ENCODE measurements around the gene PERM1. TPM values are rescaled to one million over a fixed set of nuclear protein-coding genes. Genes with fewer than 3 reads are reported as not detected.

The PERM1 gene
- total and polyA plus RNA-seq, 4 donors = 0.42 to 1.5 (median 0.49) TPM

DNA sequence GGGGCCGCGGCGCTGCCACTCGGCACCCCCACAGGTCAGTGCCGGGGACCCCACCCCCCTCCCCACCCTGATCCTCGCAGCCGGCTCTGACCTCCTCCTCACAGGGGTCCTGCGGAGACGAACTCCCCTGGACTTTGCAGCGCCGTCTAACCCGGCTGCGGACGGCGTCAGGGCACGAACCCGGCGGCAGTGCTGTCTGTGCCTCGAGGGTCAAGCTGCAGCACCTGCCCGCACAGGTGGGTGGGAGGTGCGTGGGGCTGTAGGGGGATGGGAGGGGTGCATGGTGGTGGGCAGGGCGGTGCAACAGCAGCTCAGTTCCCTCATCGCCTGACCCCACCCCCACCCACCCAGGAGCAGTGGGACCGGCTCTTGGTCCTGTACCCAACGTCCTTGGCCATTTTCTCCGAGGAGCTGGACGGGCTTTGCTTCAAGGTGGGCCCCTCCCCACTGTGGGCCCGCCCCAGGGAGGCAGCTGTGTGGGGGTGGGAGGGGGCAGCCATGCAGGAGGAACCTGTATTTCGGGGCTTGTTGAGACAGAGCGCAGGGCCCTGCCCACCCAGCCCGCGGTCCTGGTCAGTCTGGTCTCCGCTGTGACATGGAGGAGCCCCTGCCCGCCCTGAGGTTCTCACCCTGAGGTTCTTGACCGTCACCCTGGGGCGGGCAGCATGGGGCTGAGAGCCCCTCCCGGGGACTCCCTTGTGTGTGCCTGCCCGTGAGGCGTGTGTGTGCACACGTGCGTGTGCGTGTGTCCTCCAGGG lies 10.7 kb downstream of the PERM1 start:
- Histone ChIP-seq H3K27ac (ENCODE audit: low read depth in 1 of 2, low read length in 2 of 2) (no peak overlapping the region), H3K4me3 (ENCODE audit: low read length in 2 of 2) (no peak overlapping the region), H3K4me1 (ENCODE audit: control insufficient read depth in 1 of 2, insufficient read depth in 2 of 2, low read length in 2 of 2) (no peaks in the 10 kb centered on the region), H3K27me3 (ENCODE audit: control insufficient read depth in 1 of 2, insufficient read depth in 2 of 2, low read length in 1 of 2) (no peaks in the 10 kb centered on the region), H3K36me3 (ENCODE audit: control insufficient read depth in 1 of 2, insufficient read depth in 2 of 2, low read length in 1 of 2) (no peaks in the 10 kb centered on the region), H3K9me3 (ENCODE audit: control insufficient read depth, low read length) (no peaks in the 10 kb centered on the region)
- DNase-seq (peak in 1 of 2 donors; percentile 43), ATAC-seq (ENCODE audit: low FRiP score) (no peak)
- intact Hi-C loops (cut with DNase I) = no loop called here
- 28 to 36% methylated on average over 38 to 42 of the region's 42 CpGs for WGBS, 2 donors

DNA sequence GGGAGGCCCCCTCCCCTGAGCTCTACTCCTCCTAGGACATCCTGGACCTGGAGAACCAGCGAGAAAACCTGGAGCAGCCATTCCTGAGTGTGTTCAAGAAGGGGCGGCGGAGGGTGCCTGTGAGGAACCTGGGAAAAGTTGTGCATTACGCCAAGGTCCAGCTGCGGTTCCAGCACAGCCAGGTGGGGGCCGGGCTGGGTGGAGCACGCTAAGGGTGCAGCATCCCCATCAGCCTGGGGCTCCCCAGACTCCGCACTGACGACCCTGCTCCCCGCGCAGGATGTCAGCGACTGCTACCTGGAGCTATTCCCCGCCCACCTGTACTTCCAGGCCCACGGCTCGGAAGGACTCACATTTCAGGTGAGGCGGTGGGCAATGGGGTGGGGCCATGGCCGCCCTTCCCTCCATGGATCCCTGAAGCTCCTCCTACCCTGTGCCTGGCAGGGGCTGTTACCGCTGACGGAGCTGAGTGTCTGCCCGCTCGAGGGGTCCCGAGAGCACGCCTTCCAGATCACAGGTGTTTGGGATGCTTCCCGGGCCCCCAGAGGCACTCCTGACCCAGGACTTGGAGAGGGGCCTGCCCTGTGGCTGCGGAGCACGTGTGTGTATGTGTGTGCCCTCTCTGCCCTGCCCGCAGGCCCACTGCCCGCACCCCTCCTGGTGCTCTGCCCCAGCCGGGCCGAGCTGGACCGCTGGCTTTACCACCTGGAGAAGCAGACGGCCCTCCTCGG lies 11.5 kb downstream of the PERM1 start:
- Histone ChIP-seq H3K27ac (ENCODE audit: low read depth in 1 of 2, low read length in 2 of 2) (no peak overlapping the region), H3K4me1 (ENCODE audit: control insufficient read depth in 1 of 2, insufficient read depth in 2 of 2, low read length in 2 of 2) (no peaks in the 10 kb centered on the region), H3K4me3 (ENCODE audit: low read length in 2 of 2) (no peak overlapping the region), H3K36me3 (ENCODE audit: control insufficient read depth in 1 of 2, insufficient read depth in 2 of 2, low read length in 1 of 2) (no peaks in the 10 kb centered on the region), H3K9me3 (ENCODE audit: control insufficient read depth, low read length) (no peaks in the 10 kb centered on the region), H3K27me3 (ENCODE audit: control insufficient read depth in 1 of 2, insufficient read depth in 2 of 2, low read length in 1 of 2) (no peaks in the 10 kb centered on the region)
- intact Hi-C loops (cut with DNase I) = no loop called here
- DNase-seq (no peak), ATAC-seq (ENCODE audit: low FRiP score) (no peak)
- 11 to 12% methylated on average over 33 of the region's 33 CpGs for WGBS, 2 donors

DNA sequence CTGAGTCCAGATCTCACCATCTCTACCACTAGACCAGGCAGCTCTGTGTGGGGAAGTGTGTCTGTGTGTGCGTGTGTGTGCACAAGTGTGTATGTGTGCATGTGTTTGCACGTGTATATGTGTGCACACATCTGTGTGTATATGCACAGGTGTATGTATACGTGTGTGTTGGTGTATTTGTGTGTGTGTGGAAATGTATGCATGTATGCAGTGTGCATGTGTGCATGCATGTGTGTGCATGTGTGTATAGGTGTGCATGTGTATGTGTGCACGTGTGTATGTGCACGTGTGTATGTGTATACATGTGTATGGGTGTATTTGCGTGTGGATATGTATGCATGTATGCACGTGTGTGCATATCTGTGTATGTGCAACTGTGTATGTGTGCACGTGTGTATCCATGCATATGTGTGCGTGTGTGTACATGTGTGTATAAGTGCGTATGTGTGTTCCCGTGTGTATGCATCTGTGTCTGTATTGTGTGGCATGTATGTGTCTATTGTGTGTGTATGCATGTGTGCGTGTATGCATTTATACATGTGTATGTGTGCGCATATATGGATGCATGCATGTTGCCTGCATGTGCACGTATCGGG lies 12.5 kb downstream of the PERM1 start:
- ATAC-seq (ENCODE audit: low FRiP score) = no peak
- intact Hi-C loops (cut with DNase I) = no loop called here
- Histone ChIP-seq H3K9me3 (ENCODE audit: control insufficient read depth, low read length) (no peaks in the 10 kb centered on the region), H3K27ac (ENCODE audit: low read depth in 1 of 2, low read length in 2 of 2) (no peak overlapping the region), H3K27me3 (ENCODE audit: control insufficient read depth in 1 of 2, insufficient read depth in 2 of 2, low read length in 1 of 2) (no peaks in the 10 kb centered on the region), H3K4me1 (ENCODE audit: control insufficient read depth in 1 of 2, insufficient read depth in 2 of 2, low read length in 2 of 2) (no peaks in the 10 kb centered on the region), H3K36me3 (ENCODE audit: control insufficient read depth in 1 of 2, insufficient read depth in 2 of 2, low read length in 1 of 2) (no peaks in the 10 kb centered on the region), H3K4me3 (ENCODE audit: low read length in 2 of 2) (no peak overlapping the region)
- WGBS, 2 donors = 77 to 78% methylated on average over 15 of the region's 15 CpGs
- DNase-seq = no peak

DNA sequence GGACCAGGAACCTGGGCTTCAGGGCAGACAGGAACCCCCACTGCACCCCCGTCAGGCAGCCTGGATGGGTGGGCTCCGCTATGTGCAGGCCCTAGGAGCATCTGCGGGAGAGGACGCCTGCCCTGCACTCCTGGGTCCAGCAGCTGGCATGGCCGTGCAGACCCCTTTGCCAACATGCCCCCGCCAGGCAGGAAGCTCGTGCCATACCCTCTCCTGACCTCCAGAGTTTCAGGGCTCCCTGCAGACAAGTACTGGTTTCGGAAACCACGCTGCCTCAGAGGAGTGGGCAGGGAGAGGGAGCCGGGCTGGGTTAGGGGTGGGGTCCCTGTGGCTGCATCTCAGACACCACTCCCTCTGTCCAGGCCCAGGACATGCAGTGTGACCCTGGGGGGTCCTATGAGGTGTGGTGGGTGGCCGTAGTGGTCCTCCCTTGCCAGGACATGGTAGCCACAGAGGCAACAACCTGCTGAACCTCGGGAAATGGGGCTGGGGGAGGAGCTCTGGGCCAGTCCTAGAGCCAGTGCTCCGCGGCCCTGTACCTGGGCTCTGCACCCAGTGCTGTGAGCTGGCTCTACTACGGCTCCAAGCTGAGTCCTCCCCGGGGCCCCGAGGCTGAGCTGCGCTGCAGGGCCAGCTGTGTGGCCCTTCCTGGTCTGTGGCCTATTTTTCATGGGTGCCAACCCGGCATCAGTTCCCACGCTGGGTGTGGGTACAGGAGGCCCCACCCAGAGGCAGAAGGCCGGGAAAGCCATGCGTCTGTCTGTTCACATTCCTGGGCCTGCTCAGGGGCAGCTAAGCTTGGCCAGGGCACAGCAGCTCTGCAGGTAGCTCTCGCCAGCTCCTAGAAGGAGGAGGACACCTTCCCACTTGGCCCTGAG lies 14.2 kb downstream of the PERM1 start:
- Histone ChIP-seq H3K36me3 (ENCODE audit: control insufficient read depth in 1 of 2, insufficient read depth in 2 of 2, low read length in 1 of 2) (no peaks in the 10 kb centered on the region), H3K27ac (ENCODE audit: low read depth in 1 of 2, low read length in 2 of 2) (no peak overlapping the region), H3K4me1 (ENCODE audit: control insufficient read depth in 1 of 2, insufficient read depth in 2 of 2, low read length in 2 of 2) (no peaks in the 10 kb centered on the region), H3K27me3 (ENCODE audit: control insufficient read depth in 1 of 2, insufficient read depth in 2 of 2, low read length in 1 of 2) (no peaks in the 10 kb centered on the region), H3K4me3 (ENCODE audit: low read length in 2 of 2) (no peak overlapping the region), H3K9me3 (ENCODE audit: control insufficient read depth, low read length) (no peaks in the 10 kb centered on the region)
- WGBS, 2 donors = 61 to 64% methylated on average over 23 of the region's 23 CpGs
- DNase-seq (no peak), ATAC-seq (ENCODE audit: low FRiP score) (no peak)
- intact Hi-C loops (cut with DNase I) = no loop called here

DNA sequence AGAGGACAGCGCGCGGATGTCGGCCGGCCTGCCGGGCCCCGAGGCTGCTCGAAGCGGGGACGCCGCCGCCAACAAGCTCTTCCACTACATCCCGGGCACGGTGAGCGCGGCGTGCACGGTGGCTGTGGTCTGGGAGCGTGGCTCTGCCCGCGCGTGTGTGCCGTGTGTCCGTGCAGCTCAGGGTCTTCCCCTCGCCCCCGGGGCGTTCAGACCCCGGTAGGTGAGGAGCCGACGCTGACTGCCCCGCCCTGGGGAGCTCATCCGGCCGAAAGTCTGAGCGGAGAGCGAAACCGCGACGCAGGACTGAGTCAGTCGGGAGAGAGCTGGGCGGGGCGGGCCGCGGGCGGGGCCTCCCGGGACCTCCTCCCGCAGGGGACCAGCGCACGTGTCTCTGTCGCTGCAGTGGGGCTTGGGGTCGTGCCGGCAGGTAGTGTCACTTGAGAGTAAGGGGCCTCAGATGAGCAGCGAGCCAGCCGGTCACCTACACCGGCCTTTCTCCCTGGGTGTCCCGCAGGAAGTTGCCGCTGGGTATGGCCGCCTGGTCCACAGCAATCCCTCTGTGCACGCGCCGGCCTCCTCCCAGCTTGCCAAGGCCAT lies 15.1 kb downstream of the PERM1 start:
- DNase-seq = peak; percentile 86 to 94
- no peaks in the 10 kb centered on the region for H3K4me1 ChIP-seq (ENCODE audit: control insufficient read depth in 1 of 2, insufficient read depth in 2 of 2, low read length in 2 of 2)
- 0% methylated on average over 58 to 60 of the region's 60 CpGs for WGBS, 2 donors
- no peaks in the 10 kb centered on the region for H3K36me3 ChIP-seq (ENCODE audit: control insufficient read depth in 1 of 2, insufficient read depth in 2 of 2, low read length in 1 of 2)
- intact Hi-C loops (cut with DNase I) = no loop called here
- peak overlapping the region; percentile 1 to 28 for H3K4me3 ChIP-seq (ENCODE audit: low read length in 2 of 2)
- no peaks in the 10 kb centered on the region for H3K9me3 ChIP-seq (ENCODE audit: control insufficient read depth, low read length)
- no peaks in the 10 kb centered on the region for H3K27me3 ChIP-seq (ENCODE audit: control insufficient read depth in 1 of 2, insufficient read depth in 2 of 2, low read length in 1 of 2)
- H3K27ac ChIP-seq (ENCODE audit: low read depth in 1 of 2, low read length in 2 of 2) = no peak overlapping the region
- peak; percentile 72 for ATAC-seq (ENCODE audit: low FRiP score)

DNA sequence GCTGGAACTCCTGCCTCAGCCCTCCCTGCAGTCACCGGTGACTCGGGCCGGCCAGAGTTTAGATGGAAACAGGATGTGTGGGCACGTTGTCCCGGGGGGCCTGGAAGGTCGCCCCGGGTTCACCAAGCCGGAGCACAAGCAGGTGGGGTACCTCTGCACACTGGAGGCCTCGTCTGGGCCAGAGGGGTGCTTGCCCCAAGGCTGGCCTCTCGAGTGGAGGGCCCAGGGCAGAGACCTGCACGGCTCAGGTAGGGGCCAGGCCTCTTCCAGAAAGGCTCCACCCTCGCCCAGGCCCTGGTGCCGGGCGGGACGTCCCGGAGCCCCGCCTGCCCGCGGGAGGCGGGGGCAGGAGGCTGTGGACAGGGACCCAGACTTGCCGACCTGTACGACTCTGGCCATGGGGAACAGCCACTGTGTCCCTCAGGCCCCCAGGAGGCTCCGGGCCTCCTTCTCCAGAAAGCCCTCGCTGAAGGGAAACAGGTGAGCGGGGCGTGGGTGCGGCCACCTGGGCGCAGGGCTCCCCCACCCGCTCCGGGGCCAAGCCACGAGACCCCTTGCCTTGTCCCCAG lies 15.7 kb downstream of the PERM1 start, which contains the start of gene PLEKHN1:
TSS of gene PLEKHN1 (plus strand) at position 348 of the 569 bp plus-strand sequence. CDS start at position 398, 50 bp downstream.
- WGBS, 2 donors = 11 to 15% methylated on average over 30 to 31 of the region's 31 CpGs
- ATAC-seq (ENCODE audit: low FRiP score) (peak; percentile 2), DNase-seq (no peak)
- intact Hi-C loops (cut with DNase I) = no loop called here
- no peaks in the 10 kb centered on the region for H3K36me3 ChIP-seq (ENCODE audit: control insufficient read depth in 1 of 2, insufficient read depth in 2 of 2, low read length in 1 of 2)
- H3K4me3 ChIP-seq (ENCODE audit: low read length in 2 of 2) = peak within 1 kb of the TSS; percentile 1 to 28
- H3K4me1 ChIP-seq (ENCODE audit: control insufficient read depth in 1 of 2, insufficient read depth in 2 of 2, low read length in 2 of 2) = no peaks in the 10 kb centered on the region
- H3K9me3 ChIP-seq (ENCODE audit: control insufficient read depth, low read length) = no peaks in the 10 kb centered on the region
- H3K27me3 ChIP-seq (ENCODE audit: control insufficient read depth in 1 of 2, insufficient read depth in 2 of 2, low read length in 1 of 2) = no peaks in the 10 kb centered on the region
- no peak within 1 kb of the TSS for H3K27ac ChIP-seq (ENCODE audit: low read depth in 1 of 2, low read length in 2 of 2)

DNA sequence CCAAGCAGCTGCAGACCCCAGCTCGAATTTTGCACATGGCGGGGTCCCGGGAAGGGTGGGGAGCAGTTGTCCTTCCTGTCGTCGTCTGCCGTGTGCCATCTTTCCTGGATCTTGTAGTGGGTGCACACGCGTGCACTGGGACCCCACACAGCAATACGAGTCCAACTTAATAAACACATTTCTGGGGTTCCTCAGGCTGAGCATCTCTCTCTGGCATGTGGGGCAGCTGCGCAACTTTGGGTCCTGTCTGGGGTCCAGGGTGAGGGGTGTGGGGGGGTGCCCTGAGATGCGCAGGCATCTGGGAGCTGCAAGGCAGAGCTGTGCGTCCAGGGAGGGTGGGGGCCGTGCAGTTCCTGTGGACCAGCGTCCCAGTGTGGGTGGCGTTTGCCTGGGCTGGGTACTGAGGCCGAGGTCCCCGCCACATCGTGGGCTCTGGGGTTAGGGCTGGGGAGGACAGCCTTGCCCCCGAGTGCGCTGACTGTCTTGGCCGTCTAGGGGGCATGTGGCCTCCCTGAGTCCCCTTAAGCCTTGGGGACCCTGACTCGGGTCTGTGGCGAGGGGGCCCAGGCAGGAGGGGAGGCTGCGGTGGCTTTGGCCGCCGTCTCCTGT lies 16.3 kb downstream of the PERM1 start:
- Histone ChIP-seq H3K4me3 (ENCODE audit: low read length in 2 of 2) (no peak overlapping the region), H3K4me1 (ENCODE audit: control insufficient read depth in 1 of 2, insufficient read depth in 2 of 2, low read length in 2 of 2) (no peaks in the 10 kb centered on the region), H3K36me3 (ENCODE audit: control insufficient read depth in 1 of 2, insufficient read depth in 2 of 2, low read length in 1 of 2) (no peaks in the 10 kb centered on the region), H3K27ac (ENCODE audit: low read depth in 1 of 2, low read length in 2 of 2) (no peak overlapping the region), H3K27me3 (ENCODE audit: control insufficient read depth in 1 of 2, insufficient read depth in 2 of 2, low read length in 1 of 2) (no peaks in the 10 kb centered on the region), H3K9me3 (ENCODE audit: control insufficient read depth, low read length) (no peaks in the 10 kb centered on the region)
- ATAC-seq (ENCODE audit: low FRiP score) (no peak), DNase-seq (no peak)
- 86 to 87% methylated on average over 26 of the region's 26 CpGs for WGBS, 2 donors
- intact Hi-C loops (cut with DNase I) = no loop called here
